GM12873 (cell line): ENCODE data around the gene SPAG4.

Source experiments
- TF ChIP-seq, protein P1 (sequence below): IDR thresholded peaks from 2 replicates; pipeline ENCODE4 v1.5.1; 2012; ENCODE audit warnings: low read depth, mild to moderate bottlenecking, moderate library complexity, low read length, control low read depth; ENCODE audit not compliant: insufficient read depth; ENCODE audit errors: missing control alignments

The SPAG4 gene

DNA sequence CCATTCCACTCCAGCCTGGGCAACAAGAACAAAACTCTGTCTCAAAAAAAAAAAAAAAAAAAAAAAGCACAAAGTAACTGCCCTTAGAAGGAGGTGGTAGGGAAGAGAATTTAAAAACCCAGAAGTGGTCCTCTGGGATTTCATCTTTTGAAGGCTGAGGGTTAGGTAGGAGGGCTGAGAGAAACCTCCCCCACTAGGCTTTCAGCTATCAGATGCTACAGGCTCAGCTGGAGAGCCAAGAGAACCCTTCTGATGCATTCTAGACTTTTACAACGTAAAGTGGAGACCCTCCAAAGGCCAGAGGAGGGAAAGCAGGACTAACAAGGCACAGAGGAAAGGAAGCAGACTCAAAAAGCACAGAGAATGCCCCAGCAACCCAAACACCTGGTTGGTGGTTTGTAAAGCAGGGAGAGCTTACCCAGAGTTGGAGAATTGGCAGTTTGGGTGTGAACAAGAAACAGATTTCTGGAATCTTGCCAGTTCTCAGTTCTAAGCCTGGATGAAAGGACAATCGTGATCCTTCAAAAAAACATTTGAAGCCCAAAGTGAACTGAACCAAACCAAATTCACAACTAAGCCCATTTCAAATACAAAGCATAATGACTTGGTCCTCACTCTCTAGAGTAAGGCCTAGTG, 23.2 kb upstream of the SPAG4 start:
- TF ChIP-seq, protein P1, sequence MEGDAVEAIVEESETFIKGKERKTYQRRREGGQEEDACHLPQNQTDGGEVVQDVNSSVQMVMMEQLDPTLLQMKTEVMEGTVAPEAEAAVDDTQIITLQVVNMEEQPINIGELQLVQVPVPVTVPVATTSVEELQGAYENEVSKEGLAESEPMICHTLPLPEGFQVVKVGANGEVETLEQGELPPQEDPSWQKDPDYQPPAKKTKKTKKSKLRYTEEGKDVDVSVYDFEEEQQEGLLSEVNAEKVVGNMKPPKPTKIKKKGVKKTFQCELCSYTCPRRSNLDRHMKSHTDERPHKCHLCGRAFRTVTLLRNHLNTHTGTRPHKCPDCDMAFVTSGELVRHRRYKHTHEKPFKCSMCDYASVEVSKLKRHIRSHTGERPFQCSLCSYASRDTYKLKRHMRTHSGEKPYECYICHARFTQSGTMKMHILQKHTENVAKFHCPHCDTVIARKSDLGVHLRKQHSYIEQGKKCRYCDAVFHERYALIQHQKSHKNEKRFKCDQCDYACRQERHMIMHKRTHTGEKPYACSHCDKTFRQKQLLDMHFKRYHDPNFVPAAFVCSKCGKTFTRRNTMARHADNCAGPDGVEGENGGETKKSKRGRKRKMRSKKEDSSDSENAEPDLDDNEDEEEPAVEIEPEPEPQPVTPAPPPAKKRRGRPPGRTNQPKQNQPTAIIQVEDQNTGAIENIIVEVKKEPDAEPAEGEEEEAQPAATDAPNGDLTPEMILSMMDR = no peak

DNA sequence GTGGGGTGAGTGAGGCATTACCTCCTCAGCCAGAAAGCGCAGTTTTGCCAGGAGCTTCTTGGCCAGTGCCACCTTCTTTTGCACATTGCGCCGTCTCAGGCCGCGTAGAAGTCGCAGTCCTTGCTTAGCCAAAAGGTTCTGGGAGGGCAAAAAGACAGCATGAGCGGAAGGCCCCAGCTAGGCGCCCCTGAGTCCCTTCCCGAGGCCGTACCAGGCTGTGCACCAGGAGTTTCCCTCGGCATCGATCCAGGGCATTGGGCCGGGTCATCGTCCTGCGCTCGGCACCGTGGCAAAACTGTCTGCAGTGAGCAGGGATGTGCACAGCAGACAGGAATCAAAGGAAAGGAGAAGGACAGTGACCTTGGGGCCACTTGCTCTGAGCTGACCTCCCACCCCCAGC, 20.2 kb upstream of the SPAG4 start:
- TF ChIP-seq, protein P1 = no peak

DNA sequence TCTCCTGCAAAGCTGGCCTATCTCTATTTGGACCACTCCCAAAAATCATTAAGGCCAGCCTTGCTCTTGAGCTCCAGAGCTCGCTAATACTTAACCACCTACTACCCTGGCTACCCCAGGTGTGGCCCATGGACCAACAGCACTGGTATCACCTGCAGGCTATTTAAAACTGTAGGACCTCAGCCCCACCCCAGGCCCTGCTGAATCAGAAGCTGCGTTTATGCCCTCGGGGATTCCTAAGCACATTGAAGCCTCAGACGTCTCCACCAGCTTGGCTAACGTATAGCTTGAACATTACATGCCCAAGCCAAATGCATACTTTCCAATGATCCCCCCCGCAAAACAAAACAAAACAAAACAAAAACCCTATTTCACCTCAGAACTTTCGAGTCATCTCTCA, 19.7 kb upstream of the SPAG4 start:
- TF ChIP-seq, protein P1 = no peak

DNA sequence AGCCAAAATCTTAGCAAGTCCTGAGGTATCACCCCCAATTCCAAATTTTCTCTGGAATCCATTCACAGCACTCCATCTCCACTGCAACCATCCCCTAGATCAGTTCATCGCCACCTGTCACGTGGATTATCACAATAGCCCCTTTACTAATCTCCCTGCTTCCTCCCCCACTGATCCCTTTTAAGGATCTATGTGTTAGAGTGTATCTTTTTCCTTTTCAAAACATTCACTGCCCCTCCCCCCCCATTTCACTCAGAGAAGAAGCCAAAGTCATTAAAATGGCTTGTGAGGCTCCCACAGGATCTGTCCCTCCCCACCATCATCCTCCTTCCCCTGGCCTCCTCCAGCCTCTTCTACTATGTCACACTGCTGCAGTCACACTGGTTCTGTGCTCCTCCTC, 18.4 kb upstream of the SPAG4 start:
- TF ChIP-seq, protein P1 = no peak

DNA sequence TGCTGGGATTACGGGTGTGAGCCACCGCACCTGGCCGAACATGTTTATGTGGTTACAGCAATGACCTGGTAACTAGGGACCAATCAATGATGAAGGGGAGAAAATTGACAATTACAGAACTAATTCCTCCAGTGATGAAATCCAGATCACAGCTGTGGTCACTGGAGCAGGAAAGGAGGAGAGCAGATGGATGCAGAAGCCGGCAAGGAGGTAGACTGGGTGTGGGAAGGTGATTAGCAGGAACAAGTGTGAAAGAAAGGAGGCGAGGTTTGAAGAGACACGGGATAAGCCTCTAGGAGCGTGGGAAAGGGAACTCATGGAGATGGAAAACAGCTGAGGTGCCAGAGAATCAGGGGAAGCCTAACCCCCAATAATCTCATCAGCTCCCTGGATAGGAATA, 17.2 kb upstream of the SPAG4 start:
- TF ChIP-seq, protein P1 = no peak

DNA sequence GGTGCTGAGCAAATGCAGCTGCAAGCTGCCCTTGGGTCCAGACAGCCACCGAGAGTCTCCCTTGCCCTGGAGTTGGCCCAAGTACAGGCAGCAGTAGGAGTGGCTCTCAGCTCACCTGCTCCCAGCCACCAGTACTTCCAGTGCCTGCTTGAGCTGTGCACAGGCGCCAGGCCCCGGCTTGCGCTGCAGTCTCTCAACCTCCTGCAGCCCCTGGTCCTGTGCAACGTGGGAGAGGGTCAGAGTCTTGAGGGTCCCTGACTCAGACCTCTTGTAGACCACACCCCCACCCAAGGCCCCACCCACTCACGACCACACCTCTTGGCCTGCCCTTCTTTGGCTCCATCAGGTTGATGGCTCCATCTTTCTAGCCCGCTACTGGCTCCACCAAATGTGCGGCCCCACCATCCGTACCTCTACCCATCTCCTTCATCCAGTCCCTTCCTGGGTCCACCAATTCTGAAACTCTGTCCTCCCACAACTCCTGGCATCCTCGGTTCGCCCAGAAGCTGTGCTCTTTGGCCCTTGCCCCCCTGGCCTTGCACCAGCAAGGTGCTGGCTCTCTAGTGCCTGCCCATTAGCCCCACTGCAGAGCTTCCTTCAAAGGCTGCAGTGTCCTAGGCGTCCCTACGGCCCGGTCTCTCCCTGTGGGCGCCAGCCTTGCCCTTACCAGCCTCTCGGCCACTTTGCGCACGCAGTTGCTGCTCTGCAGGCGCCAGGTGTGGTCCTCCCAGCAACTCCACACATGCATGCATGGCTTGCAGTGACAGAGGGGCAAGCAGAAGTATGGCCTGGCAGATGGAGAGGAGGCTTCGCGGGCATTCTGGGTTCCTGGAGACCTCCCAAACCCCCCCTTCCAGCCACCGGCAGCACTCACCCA, 16.5 kb upstream of the SPAG4 start:
- TF ChIP-seq, protein P1 = no peak

DNA sequence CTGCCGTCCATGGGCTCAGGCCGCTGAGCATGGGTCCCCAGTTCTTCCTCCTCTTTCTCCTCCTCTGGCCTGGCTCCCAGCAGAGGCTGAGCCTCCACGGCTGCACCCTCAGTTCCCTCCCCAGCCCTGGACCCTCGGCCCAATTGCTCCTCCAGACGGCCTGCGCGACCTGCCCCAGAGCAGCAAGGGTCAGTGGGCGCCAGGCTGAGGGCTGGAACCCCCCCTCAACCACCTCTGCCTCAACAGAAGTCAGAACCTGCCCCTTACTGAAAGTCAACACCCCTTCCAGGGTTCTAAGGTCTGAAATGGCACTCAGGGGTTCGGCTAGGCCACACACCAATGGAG, 15.9 kb upstream of the SPAG4 start:
- TF ChIP-seq, protein P1 = no peak
